ENCODE data around the gene DDX1. TPM values are rescaled to one million over a fixed set of nuclear protein-coding genes. Genes with fewer than 3 reads are reported as not detected.

Gene DDX1
- total RNA-seq, 2 experiments from 2014 or later: 55.4 to 55.6 TPM

GRCh38 chr2:15645720-15646385, 54.2 kb downstream of the DDX1 start:
- Mint-ChIP-seq H3K4me3 (no peak overlapping the region), H3K27ac (no peak overlapping the region), H3K27me3 (no peaks in the 10 kb centered on the region), H3K4me1 (no peaks in the 10 kb centered on the region), H3K9me3 (peaks cover 7% of the 10 kb centered on the region), H3K36me3 (ENCODE audit: low read depth) (peaks cover 12% of the 10 kb centered on the region)
- ChIA-PET POLR2A (no interaction called here), CTCF (no interaction called here)
- no peak for DNase-seq

GRCh38 chr2:15646661-15647060, 55.0 kb downstream of the DDX1 start:
- POLR2A ChIA-PET: no interaction called here
- CTCF ChIA-PET: no interaction called here
- no peak for DNase-seq

GRCh38 chr2:15647622-15648590, 56.2 kb downstream of the DDX1 start:
- Mint-ChIP-seq H3K27me3 (no peaks in the 10 kb centered on the region), H3K27ac (no peak overlapping the region), H3K4me3 (no peak overlapping the region), H3K9me3 (no peaks in the 10 kb centered on the region), H3K36me3 (ENCODE audit: low read depth) (no peaks in the 10 kb centered on the region), H3K4me1 (no peaks in the 10 kb centered on the region)
- no peak for DNase-seq
- ChIA-PET POLR2A (no interaction called here), CTCF (interaction anchor here (0.9 kb wide), 1 partner anchor 960 kb away, joined by 3 read pairs; no protein-coding TSS in a partner anchor)

More at GRCh38 chr2:15646661-15647060, 55.0 kb downstream of the DDX1 start:
- Mint-ChIP-seq H3K36me3 (ENCODE audit: low read depth) (peaks cover 5% of the 10 kb centered on the region), H3K27me3 (no peaks in the 10 kb centered on the region), H3K4me3 (no peak overlapping the region), H3K27ac (no peak overlapping the region), H3K9me3 (no peaks in the 10 kb centered on the region), H3K4me1 (no peaks in the 10 kb centered on the region)

- ChIA-PET POLR2A (no interaction called here), CTCF (interaction anchor here (0.9 kb wide), 1 partner anchor 959 kb away, joined by 3 read pairs; no protein-coding TSS in a partner anchor)
- Mint-ChIP-seq H3K4me3 (no peak overlapping the region), H3K27ac (no peak overlapping the region), H3K4me1 (no peaks in the 10 kb centered on the region), H3K36me3 (ENCODE audit: low read depth) (no peaks in the 10 kb centered on the region), H3K9me3 (no peaks in the 10 kb centered on the region), H3K27me3 (no peaks in the 10 kb centered on the region)
- DNase-seq: no peak
These were observed 57.2 kb downstream of the DDX1 start for GRCh38 chr2:15648593-15649525.

GRCh38 chr2:15649561-15650255, 58.0 kb downstream of the DDX1 start:
- CTCF ChIA-PET: no interaction called here
- no peaks in the 10 kb centered on the region for H3K27me3 Mint-ChIP-seq
- H3K4me3 Mint-ChIP-seq: no peak overlapping the region
- POLR2A ChIA-PET: no interaction called here
- no peaks in the 10 kb centered on the region for H3K36me3 Mint-ChIP-seq (ENCODE audit: low read depth)
- no peaks in the 10 kb centered on the region for H3K9me3 Mint-ChIP-seq
- H3K4me1 Mint-ChIP-seq: no peaks in the 10 kb centered on the region
- no peak overlapping the region for H3K27ac Mint-ChIP-seq
- DNase-seq: no peak

GRCh38 chr2:15650616-15651366, 59.1 kb downstream of the DDX1 start:
- Mint-ChIP-seq H3K4me3 (no peak overlapping the region), H3K4me1 (no peaks in the 10 kb centered on the region), H3K9me3 (no peaks in the 10 kb centered on the region), H3K36me3 (ENCODE audit: low read depth) (no peaks in the 10 kb centered on the region), H3K27me3 (no peaks in the 10 kb centered on the region), H3K27ac (no peak overlapping the region)
- ChIA-PET CTCF (no interaction called here), POLR2A (no interaction called here)
- no peak for DNase-seq

GRCh38 chr2:15651367-15651727, 59.7 kb downstream of the DDX1 start:
- ChIA-PET CTCF (no interaction called here), POLR2A (no interaction called here)
- H3K4me1 Mint-ChIP-seq: no peaks in the 10 kb centered on the region
- H3K9me3 Mint-ChIP-seq: no peaks in the 10 kb centered on the region
- DNase-seq: no peak
- no peaks in the 10 kb centered on the region for H3K27me3 Mint-ChIP-seq
- no peaks in the 10 kb centered on the region for H3K36me3 Mint-ChIP-seq (ENCODE audit: low read depth)
- no peak overlapping the region for H3K27ac Mint-ChIP-seq
- no peak overlapping the region for H3K4me3 Mint-ChIP-seq

- H3K27me3 Mint-ChIP-seq: no peaks in the 10 kb centered on the region
- POLR2A ChIA-PET: no interaction called here
- no peak overlapping the region for H3K27ac Mint-ChIP-seq
- no peak overlapping the region for H3K4me3 Mint-ChIP-seq
- no peaks in the 10 kb centered on the region for H3K4me1 Mint-ChIP-seq
- no peaks in the 10 kb centered on the region for H3K36me3 Mint-ChIP-seq (ENCODE audit: low read depth)
- H3K9me3 Mint-ChIP-seq: no peaks in the 10 kb centered on the region
- DNase-seq: no peak
- CTCF ChIA-PET: no interaction called here
These were observed 60.6 kb downstream of the DDX1 start for GRCh38 chr2:15652252-15652651.

- Mint-ChIP-seq H3K4me3 (no peak overlapping the region), H3K36me3 (ENCODE audit: low read depth) (no peaks in the 10 kb centered on the region)
- CTCF ChIA-PET: no interaction called here
These were observed 61.1 kb downstream of the DDX1 start for GRCh38 chr2:15652801-15653200.

GRCh38 chr2:15653806-15654726, 62.4 kb downstream of the DDX1 start:
- Mint-ChIP-seq H3K27ac (no peak overlapping the region), H3K27me3 (peaks cover 2% of the 10 kb centered on the region), H3K9me3 (no peaks in the 10 kb centered on the region), H3K4me1 (no peaks in the 10 kb centered on the region), H3K4me3 (no peak overlapping the region), H3K36me3 (ENCODE audit: low read depth) (no peaks in the 10 kb centered on the region)
- CTCF ChIA-PET: no interaction called here
- DNase-seq: no peak
- POLR2A ChIA-PET: no interaction called here

More at GRCh38 chr2:15652801-15653200, 61.1 kb downstream of the DDX1 start:
- POLR2A ChIA-PET: no interaction called here
- no peak for DNase-seq
- Mint-ChIP-seq H3K27me3 (no peaks in the 10 kb centered on the region), H3K9me3 (no peaks in the 10 kb centered on the region), H3K27ac (no peak overlapping the region), H3K4me1 (no peaks in the 10 kb centered on the region)

- ChIA-PET POLR2A (no interaction called here), CTCF (no interaction called here)
- Mint-ChIP-seq H3K4me3 (no peak overlapping the region), H3K27ac (no peak overlapping the region), H3K27me3 (peaks cover 3% of the 10 kb centered on the region), H3K36me3 (ENCODE audit: low read depth) (no peaks in the 10 kb centered on the region), H3K9me3 (no peaks in the 10 kb centered on the region), H3K4me1 (no peaks in the 10 kb centered on the region)
- DNase-seq: no peak
These were observed 63.0 kb downstream of the DDX1 start for GRCh38 chr2:15654727-15655073.
